Lung (tissue), 12 donors: ENCODE measurements around the gene GAK. TPM values are rescaled to one million over a fixed set of nuclear protein-coding genes. Genes with fewer than 3 reads are reported as not detected.

Experiments
- ATAC-seq: fragments of 200-7000 bp; cut with Tn5 transposase; one replicate; pipeline ENCODE4 v1.9.1; 2020; ENCODE audit warnings: moderate number of reproducible peaks; ENCODE audit not compliant: insufficient read depth, low FRiP score
- DNase-seq, 3 donors: peaks; one replicate each; pipeline ENCODE4 v3.0.0-alpha.2; 2013 to 2017
- H3K27ac ChIP-seq, 2 donors: one replicate each; pipeline ENCODE4 v1.5.1; 2013; ENCODE audit warnings: mild to moderate bottlenecking in 2 of 2, moderate library complexity in 2 of 2, control low read depth in 1 of 2, inconsistent platforms in 1 of 2, low read depth in 1 of 2, low read length in 1 of 2
- H3K27me3 ChIP-seq, 3 donors: one replicate each; pipeline ENCODE4 v1.5.1; 2013; ENCODE audit warnings: low read length in 2 of 3; ENCODE audit not compliant: control insufficient read depth in 3 of 3, insufficient read depth in 3 of 3
- H3K36me3 ChIP-seq, 4 donors: one replicate each; pipeline ENCODE4 v1.5.1; 2013; ENCODE audit warnings: low read length in 4 of 4, mild to moderate bottlenecking in 1 of 4, moderate library complexity in 1 of 4; ENCODE audit not compliant: control insufficient read depth in 4 of 4, insufficient read depth in 4 of 4
- H3K4me1 ChIP-seq, 5 donors: one replicate each; pipeline ENCODE4 v1.5.1; 2013; ENCODE audit warnings: low read length in 5 of 5, mild to moderate bottlenecking in 2 of 5, moderate library complexity in 1 of 5; ENCODE audit not compliant: control insufficient read depth in 5 of 5, insufficient read depth in 5 of 5
- H3K4me3 ChIP-seq: one replicate; pipeline ENCODE4 v1.5.1; 2013; ENCODE audit warnings: mild to moderate bottlenecking, control low read depth, moderate library complexity
- H3K9ac ChIP-seq, 2 donors: one replicate each; pipeline ENCODE4 v1.5.1; 2013; ENCODE audit warnings: low read length in 2 of 2, control low read depth in 1 of 2; ENCODE audit not compliant: insufficient read depth in 1 of 2
- H3K9me3 ChIP-seq, 4 donors: one replicate each; pipeline ENCODE4 v1.5.1; 2013; ENCODE audit warnings: low read length in 3 of 4, mild to moderate bottlenecking in 1 of 4, moderate library complexity in 1 of 4; ENCODE audit not compliant: control insufficient read depth in 4 of 4, insufficient read depth in 3 of 4
- WGBS, 2 donors: extraction: QIAGEN DNeasy Blood & Tissue Kit; methylation state at CpG; one replicate each; pipeline ENCODE4 v1.1.7; 2013; 5-methylcytosine and 5-hydroxymethylcytosine counted together
- polyA plus RNA-seq, 2 donors: library from polyadenylated mRNA; stranded (reverse); fragments of 200-250 nt; gene quantifications; one replicate each; pipeline ENCODE4 v1.2.1, GENCODE V29; 2013
- total RNA-seq, 2 donors: library from RNA; depleted of rRNA in 1 of 2; stranded (reverse); fragments of >200 nt in 1 of 2; gene quantifications; one replicate each; pipeline ENCODE4 v1.2.1, GENCODE V29; 2014 to 2021
- TF ChIP-seq, protein P1 (sequence below): IDR thresholded peaks from 2 replicates; pipeline ENCODE4 v1.5.1; 2012; ENCODE audit warnings: mild to moderate bottlenecking; ENCODE audit errors: control extremely low read depth, extremely low read depth
- donor health status: control.
- donor health status: control.
- donor health status: Bipolar disorder and iron deficiency.
- donor health status: healthy.
- donor health status: DM: yes; HTN: yes; CAD: no.

GAK gene
- total and polyA plus RNA-seq, 4 donors: 101 to 178 (median 137) TPM

DNA sequence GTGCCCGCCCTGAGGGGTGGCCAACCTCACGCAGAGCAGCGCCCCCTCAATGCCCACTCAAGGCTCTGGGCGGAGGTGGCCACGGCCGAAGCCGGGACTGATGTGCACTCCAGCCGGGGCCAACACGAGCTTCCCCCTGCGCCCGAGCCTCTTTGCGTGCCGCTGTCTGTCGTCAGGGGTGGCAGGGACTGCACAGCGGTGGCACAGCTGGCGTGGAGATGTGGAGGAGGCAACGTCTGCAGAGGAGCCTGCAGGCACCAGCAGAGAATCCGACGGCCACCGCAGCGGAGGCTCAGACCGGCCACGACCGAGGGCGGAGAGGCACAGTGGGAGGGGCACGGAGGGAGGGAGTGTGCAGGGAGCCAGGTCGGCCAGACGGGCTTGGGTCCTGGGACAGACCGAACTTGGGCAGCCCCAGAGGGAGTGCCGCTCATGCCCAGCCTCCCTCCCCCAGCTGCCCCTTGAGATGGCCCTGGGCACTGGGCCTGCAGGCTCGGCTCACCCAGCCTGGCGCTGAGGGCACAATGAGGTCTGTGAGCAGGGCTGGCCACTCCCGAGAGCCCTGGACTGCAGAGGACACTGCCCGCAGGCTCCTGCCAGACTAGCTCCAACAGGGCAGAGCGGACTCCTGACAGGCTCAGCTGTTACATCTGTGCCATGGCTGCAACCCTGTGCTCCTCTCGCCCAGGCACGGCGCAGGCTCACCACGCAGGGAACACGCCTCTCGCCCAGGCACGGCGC, 59.7 kb downstream of the GAK start:
- no peak overlapping the region for H3K27ac ChIP-seq
- peaks cover 18 to 82% (median 28%) of the 10 kb centered on the region in 4 donors for H3K36me3 ChIP-seq
- H3K9ac ChIP-seq: no peak overlapping the region
- H3K9me3 ChIP-seq: peaks cover 0 to 4% (median 1%) of the 10 kb centered on the region in 4 donors
- DNase-seq (no peak), ATAC-seq (no peak)
- 96% methylated on average over 42 to 43 of the region's 43 CpGs for WGBS, 2 donors
- TF ChIP-seq, protein P1, sequence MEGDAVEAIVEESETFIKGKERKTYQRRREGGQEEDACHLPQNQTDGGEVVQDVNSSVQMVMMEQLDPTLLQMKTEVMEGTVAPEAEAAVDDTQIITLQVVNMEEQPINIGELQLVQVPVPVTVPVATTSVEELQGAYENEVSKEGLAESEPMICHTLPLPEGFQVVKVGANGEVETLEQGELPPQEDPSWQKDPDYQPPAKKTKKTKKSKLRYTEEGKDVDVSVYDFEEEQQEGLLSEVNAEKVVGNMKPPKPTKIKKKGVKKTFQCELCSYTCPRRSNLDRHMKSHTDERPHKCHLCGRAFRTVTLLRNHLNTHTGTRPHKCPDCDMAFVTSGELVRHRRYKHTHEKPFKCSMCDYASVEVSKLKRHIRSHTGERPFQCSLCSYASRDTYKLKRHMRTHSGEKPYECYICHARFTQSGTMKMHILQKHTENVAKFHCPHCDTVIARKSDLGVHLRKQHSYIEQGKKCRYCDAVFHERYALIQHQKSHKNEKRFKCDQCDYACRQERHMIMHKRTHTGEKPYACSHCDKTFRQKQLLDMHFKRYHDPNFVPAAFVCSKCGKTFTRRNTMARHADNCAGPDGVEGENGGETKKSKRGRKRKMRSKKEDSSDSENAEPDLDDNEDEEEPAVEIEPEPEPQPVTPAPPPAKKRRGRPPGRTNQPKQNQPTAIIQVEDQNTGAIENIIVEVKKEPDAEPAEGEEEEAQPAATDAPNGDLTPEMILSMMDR: no peak
- no peaks in the 10 kb centered on the region for H3K27me3 ChIP-seq
- no peak overlapping the region for H3K4me3 ChIP-seq
- no peaks in the 10 kb centered on the region for H3K4me1 ChIP-seq

DNA sequence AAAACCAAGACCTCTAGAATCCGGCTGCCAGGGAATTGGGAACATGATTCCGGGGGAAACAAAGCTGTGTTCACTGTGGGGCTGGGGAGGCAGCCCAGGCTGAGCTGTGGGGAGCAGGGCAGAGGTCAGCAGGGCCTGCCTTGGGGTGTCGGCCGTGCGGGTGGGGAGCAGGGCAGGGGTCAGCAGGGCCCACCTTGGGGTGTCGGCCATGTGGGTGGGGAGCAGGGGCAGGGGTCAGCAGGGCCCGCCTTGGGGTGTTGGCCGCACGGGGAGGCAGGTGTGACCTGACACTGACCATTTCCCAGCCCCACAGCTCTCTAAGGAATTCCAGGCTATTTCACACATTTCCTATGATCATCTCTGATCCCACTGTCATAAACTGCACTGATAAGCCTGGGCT, 60.6 kb downstream of the GAK start:
- WGBS, 2 donors: 95 to 98% methylated on average over 9 of the region's 9 CpGs
- ATAC-seq: no peak
- H3K36me3 ChIP-seq: peaks cover 18 to 81% (median 28%) of the 10 kb centered on the region in 4 donors

DNA sequence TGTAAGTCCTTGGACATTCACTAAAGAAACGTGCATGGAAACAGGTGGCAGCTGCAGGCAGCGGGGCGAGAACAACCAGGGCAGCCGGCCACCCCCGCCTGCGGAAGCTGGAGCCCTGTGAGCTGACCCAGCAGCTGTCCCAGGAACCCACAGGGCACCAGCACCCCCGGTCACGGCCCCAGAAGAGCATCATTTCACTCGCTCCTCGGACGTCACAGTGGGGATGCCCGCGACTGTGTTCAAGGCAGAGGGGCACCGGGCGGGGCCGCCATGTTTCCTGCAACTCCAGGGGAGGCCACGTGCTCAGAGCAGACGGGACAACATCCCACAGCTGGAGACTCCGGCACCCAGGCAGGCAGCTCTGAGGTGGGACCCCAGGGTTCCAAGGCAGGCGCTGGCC, 61.2 kb downstream of the GAK start:
- H3K27me3 ChIP-seq: no peaks in the 10 kb centered on the region
- DNase-seq: no peak
- H3K9me3 ChIP-seq: peaks cover 0 to 4% (median 1%) of the 10 kb centered on the region in 4 donors
- H3K36me3 ChIP-seq: peaks cover 15 to 81% (median 27%) of the 10 kb centered on the region in 4 donors
- H3K4me3 ChIP-seq: no peak overlapping the region
- H3K27ac ChIP-seq: no peak overlapping the region
- TF ChIP-seq, protein P1: no peak
- 94% methylated on average over 20 of the region's 20 CpGs for WGBS, 2 donors
- no peak for ATAC-seq
- no peak overlapping the region for H3K9ac ChIP-seq
- H3K4me1 ChIP-seq: no peaks in the 10 kb centered on the region

More for the DNA sequence above, 60.6 kb downstream of the GAK start:
- Histone ChIP-seq H3K27me3 (no peaks in the 10 kb centered on the region), H3K27ac (no peak overlapping the region), H3K9me3 (peaks cover 0 to 4% (median 1%) of the 10 kb centered on the region in 4 donors), H3K9ac (no peak overlapping the region), H3K4me3 (no peak overlapping the region), H3K4me1 (no peaks in the 10 kb centered on the region)
- TF ChIP-seq, protein P1: no peak
- DNase-seq: no peak
